AG10803 (cell line): Measurements from ENCODE around the gene WWOX.

Experiments used
- DNase-seq: peaks from one replicate; pipeline ENCODE4 v3.0.0; 2010; ENCODE audit warnings: low read depth
- H3K4me3 ChIP-seq: 2 replicates; pipeline ENCODE4 v1.5.1; 2011; ENCODE audit warnings: mild to moderate bottlenecking, low read length, control low read depth
- TF ChIP-seq, protein P1 (sequence below): conservative IDR thresholded peaks from 2 replicates; pipeline ENCODE4 v1.5.1; 2011; ENCODE audit warnings: mild to moderate bottlenecking, low read length, control low read depth, inconsistent platforms

WWOX gene

DNA sequence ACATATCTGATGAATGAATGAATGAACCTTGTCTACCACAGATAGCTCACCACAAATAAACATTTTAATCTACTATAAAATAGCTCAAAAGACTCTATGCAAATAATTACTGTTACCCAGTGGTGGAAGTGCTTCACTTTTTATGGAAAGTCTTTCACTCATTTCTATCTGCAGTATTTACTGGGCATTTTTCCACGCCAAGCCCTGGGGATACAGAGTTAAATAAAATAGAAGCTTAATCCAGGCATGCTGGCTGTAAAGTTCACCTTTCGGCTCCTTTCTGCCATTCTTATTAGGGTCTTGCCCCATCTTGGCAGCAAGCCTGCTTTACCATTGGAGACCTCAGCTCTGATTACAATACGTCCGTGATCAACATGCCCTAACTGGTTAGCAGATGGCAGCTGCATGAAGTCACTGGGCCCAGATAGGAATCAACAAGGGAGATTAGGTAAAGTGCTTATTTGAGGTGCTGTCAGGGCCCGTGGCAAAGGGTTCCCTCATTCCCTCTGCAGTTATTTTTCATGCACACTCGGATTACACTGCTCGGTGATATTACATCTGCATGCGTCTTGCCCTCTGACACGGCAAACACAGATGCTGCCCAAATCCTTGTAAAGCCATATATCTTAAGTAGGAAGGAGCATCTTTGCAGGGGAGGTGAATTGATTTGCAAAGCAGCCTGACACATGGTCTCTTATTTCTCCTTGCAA lies 648.9 kb downstream of the WWOX start:
- no peak overlapping the region for H3K4me3 ChIP-seq
- TF ChIP-seq, protein P1, sequence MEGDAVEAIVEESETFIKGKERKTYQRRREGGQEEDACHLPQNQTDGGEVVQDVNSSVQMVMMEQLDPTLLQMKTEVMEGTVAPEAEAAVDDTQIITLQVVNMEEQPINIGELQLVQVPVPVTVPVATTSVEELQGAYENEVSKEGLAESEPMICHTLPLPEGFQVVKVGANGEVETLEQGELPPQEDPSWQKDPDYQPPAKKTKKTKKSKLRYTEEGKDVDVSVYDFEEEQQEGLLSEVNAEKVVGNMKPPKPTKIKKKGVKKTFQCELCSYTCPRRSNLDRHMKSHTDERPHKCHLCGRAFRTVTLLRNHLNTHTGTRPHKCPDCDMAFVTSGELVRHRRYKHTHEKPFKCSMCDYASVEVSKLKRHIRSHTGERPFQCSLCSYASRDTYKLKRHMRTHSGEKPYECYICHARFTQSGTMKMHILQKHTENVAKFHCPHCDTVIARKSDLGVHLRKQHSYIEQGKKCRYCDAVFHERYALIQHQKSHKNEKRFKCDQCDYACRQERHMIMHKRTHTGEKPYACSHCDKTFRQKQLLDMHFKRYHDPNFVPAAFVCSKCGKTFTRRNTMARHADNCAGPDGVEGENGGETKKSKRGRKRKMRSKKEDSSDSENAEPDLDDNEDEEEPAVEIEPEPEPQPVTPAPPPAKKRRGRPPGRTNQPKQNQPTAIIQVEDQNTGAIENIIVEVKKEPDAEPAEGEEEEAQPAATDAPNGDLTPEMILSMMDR: no peak
- DNase-seq: no peak

GRCh38 chr16:78749745-78750268 lies 650.4 kb downstream of the WWOX start:
- TF ChIP-seq, protein P1: no peak
- no peak overlapping the region for H3K4me3 ChIP-seq
- DNase-seq: no peak

DNA sequence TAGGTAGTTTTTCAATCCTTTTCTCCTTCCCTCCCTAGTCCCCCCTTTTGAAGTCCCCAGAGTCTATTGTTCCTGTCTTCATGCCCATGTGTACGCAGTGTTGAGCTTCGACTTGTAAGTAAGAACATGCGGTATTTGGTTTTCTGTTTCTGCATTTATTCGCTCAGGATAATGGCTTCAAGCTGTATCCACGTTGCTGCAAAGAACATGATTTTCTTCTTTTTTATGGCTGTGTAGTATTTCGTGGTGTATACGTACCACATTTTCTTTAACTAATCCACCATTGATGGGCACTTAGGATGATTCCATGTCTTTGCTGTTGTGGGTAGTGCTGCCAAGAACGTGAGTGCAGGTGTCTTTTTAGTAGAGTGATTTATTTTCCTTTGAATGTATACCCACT lies 651.2 kb downstream of the WWOX start:
- H3K4me3 ChIP-seq: no peak overlapping the region
- DNase-seq: no peak
- TF ChIP-seq, protein P1: no peak

DNA sequence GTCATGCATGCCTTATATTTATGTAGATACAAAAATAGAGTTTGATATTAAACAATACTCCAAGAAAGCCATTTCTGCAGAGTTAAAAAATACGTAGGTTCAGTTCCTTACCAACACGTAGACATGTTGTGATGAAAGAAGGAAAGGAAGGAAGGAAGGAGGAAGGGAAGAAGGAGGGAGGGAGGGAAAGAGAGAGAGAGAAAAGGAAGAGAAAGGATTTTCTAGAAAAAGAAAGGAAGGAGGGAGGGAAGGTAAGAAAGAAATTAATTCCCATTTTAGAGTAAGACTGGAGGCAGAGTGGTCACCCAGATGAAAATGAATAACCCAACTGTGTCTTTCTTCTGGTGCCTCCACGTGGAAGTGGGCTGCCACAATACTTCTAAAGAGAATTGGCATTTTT lies 652.1 kb downstream of the WWOX start:
- DNase-seq: no peak
- H3K4me3 ChIP-seq: no peak overlapping the region
- TF ChIP-seq, protein P1: no peak

DNA sequence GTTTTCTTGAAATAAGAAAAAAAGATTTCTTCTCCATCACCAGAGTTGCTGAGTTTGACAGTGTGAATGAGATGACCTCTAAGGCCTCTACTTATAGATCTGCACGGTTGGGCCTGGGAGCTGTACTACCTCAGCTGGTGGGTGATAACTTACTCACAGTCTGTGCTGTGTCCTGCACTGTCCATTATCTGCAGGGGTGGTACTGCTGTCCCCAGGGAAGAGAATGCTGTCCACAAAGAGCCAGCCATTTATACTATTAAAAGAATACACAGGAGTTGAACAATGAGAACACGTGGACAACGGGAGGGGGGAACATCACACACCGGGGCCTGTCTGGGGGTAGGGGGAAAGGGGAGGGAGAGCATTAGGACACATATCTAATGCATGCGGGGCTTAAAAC lies 655.3 kb downstream of the WWOX start:
- DNase-seq: no peak
- TF ChIP-seq, protein P1: no peak
- H3K4me3 ChIP-seq: no peak overlapping the region

DNA sequence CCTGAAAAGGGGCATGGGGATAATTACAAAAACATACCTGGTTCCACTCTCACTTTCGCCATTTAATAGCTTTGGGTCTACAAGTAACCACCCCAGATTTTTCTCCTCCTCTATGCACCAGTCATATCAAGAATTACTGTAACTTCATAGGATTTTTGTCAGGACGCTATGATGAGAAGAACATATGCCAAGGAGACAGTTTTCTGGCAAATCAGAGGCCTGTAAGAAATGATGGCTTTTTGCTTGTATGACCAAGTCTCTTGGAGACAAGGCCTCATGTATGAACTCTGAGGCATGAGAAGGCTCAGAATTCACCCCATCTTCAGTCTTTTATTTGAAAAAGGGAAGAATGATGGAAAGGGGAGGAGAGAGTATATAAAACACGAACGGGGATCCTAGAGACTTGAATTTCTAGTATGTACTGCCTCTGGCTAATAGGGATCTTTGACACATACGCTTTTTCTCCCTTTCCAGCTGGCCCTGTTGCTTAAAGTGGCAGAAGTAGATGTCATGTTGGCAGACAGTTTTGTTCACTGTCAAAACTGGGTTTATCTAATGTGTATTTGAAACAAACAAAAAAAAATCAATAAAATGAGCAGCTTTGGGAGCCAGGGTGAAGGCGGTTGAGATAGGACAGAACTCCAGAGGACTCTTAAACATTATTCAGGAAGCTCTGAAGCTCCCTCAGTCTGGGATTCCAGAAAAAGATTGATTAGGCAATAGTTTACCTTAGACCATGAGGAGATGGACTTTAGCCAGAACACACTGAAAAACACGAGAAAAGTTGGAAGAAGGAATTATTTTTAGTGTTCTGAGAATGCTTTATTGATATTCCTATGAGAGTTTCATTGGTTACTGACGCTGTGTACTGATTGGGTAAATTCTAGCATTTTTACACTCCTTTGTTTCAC lies 656.6 kb downstream of the WWOX start:
- no peak for DNase-seq
- TF ChIP-seq, protein P1: no peak
- no peak overlapping the region for H3K4me3 ChIP-seq
